DMS114 treated with DMSO at 0.1 percent for 48 hours (cell line): ENCODE results near the gene TYW1B.
"Not testable (repeated sequence)": the region's sequence is repeated elsewhere in the genome, so short reads cannot be mapped to it uniquely, and the experiment has no call there.

ENCODE experiments used
- DNase-seq: peaks from one replicate; lab custom pipeline; 2025; ENCODE audit not compliant: unreplicated experiment; lab: John Stamatoyannopoulos, UW

TYW1B gene

GRCh38 chr7:72628375-72628774 is 199.6 kb downstream of the TYW1B start:
- DNase-seq: not testable (repeated sequence)

DNA sequence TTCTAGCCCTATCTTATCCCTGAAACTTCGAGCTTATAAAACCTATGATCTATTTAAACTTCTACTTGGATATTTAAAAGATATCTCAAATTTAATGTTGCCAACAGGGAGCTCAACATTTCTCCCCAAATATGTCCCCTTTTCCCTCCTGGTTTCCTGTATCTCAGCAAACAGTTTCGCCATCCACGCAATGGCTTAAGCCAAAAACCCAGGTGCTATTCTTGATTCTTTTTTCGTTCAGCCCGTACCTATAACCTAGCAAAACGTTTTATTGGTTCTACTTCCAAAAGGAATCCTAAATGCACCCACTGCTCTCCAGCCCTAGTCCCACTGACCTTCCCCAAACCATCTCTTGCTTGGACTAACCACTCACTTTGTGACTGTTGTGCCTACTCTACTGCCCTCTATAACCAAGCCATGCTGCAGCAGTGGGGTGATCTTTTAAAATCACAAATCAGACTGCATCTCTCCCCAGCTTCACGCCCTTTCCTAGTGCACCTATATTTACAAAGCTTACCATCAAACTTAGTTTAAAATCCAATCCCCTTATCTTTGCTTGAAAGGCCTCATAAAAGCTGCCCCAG is 201.5 kb downstream of the TYW1B start:
- not testable (repeated sequence) for DNase-seq

DNA sequence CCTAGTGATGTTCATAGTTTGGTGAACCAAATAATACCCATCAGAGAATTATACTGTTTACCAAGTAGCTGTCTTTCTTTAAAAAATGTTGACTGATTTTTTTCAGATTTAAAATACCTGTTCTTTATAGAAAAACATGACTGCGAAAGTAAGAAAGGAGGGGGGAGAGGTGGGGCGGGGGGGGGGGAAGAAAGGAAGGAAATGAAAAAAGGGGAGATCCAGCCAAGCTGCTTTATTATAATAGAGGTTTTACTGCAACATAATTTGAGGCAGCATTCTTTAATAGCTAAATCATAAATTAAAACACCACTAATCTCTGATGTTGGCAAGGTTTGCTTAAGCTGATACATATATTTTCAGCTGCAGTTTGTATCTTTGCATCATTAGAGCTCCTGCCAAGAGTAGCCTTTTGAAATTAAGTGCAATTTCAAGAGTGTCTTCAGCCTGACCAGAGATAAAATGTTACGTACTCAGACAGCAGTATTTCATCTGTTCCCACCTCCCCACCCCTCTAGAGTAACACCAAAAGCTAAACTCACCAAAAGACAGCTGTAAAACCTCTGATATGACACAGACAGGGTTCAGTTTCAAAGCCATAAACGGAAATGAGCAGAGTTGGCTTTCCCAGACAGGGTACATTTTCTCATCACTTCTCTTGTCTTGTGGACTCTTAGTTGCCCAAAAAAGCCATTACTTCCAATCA is 202.1 kb downstream of the TYW1B start:
- DNase-seq: not testable (repeated sequence)

GRCh38 chr7:72622532-72622931 is 205.5 kb downstream of the TYW1B start:
- DNase-seq: no peak

GRCh38 chr7:72621761-72622187 is 206.2 kb downstream of the TYW1B start:
- not testable (repeated sequence) for DNase-seq

DNA sequence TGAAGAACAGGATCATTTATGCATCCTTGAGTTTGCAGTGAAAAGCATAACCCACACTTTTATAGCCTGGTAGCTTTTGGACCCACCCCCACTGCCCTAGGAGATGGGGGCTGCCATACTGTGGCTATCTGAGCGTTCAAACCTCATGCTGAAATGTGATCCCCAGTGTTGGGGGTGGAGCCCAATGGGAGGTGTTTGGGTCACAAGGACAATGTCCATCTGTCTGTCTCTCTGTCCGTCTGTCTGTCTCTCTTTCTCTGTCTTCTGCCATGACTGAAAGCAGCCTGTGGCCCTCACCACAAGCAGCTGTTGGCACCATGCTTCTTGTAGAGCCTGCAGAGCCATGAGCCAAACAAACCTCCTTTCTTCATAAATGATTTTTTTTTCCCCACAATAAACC is 207.1 kb downstream of the TYW1B start:
- DNase-seq: not testable (repeated sequence)

GRCh38 chr7:72618435-72619180 is 209.4 kb downstream of the TYW1B start:
- not testable (repeated sequence) for DNase-seq

DNA sequence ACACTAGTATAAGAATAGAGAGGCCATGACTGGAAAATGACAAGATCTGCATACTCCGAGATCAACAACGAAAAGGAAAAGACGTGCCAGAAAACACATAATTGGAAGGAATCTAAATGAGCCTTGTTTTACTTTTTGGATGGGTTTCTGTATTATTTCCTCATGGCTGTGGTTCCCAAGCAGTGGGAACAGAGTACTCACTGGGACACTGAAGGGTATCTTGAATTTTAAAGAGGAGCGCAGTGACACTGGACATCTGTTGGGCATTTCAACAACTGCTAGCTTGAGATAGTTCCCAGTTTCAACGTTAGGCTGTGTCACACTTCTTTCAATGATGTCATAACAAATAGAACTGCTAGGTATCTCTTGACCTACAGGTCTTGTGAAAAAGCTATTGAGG is 218.2 kb downstream of the TYW1B start:
- DNase-seq: not testable (repeated sequence)

DNA sequence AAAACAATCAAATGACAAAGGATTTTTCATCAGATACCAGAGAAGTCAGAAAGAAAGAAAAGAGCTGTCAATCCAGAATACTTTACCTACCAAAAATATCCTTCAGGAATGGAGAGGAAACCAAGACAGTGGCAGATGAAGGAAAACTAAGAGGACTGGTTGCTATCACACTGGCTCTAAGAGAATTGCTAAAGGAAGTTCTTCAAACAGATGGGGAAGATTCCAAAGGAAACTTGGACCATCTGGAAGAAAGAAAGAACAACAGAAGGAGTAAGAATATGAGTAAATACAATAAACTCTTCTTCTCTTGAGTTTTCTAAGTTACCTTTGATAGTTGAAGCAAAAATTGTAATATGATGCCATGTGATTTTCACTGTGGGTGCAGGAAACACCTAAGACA is 220.0 kb downstream of the TYW1B start:
- not testable (repeated sequence) for DNase-seq

DNA sequence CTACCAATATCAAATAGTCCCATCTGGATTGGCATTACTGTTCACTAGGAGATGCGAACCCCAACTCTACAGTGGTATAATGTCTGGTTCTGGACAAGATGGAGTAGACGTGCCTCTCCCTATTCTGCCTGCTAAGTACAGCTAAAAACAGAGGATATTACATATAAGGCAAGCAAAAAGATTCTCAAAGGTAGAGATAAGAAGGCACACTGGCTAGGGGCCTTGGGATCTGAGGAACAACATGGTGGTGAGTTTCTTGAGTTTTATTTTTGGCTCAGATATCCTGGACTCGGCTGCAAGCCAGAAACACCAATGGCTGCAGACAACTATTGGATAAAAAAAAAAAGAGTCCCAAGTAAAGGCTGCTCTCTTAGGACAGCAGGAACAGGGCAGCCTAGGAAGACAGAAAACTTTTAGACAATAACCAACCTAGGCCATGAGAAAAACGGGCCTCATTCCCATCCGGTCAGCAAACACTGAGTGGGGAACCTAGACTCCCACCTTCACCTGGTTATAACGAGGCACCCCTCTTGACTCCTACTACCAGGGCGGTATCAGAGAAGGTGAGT is 222.1 kb downstream of the TYW1B start:
- not testable (repeated sequence) for DNase-seq

DNA sequence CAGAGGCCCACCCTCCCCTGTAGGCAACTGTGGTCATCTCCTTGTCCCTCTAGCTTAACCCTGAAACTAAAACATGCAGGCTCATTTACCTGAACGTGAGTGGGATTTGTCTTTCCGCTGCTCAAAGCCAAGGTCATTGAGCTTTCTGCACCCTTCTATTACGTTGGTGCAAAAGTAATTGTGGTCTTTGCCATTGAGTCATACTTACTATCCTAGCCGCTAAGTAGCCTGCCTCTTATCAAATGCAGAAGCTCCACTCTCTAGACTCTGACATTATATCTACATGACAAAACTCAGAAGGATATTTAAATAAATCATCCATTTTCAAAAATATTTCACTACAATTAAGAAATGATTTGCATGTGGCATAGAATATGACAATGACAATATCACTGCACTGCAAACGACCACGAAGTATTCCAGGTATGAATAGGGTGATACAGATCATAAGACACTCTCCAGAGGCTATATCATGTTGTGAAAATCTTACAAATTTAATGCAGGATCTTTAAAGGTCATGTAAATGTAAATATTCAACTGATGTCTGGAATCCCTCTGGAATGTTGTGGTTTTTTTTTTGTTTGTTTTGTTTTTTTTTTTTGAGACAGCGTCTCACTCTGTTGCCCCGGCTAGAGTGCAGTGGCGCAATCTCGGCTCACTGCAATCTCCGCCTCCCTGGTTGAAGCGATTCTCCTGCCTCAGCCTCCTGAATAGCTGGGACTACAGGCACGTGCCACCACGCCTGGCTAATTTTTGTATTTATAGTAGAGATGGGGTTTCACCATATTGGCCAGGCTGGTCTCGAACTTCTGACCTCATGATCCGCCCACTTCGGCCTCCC is 223.0 kb downstream of the TYW1B start:
- not testable (repeated sequence) for DNase-seq

DNA sequence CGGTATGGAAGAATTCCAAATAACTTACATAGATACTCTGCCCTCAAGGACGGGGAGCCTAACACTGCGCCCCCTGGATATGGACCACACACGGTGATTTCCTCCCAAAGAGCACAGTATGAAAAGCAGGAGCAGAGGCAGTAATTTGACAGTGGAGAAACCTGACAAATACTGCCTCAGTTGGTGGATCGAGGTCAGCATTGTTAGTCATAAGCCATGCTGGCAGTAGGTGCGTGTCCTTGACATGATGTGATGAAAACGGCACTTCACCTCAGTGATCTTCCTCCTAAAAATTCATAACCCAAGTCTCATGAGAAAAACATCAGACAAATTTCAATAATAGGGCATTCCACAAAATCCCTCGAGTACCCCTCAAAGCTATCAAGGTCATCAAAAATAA is 224.5 kb downstream of the TYW1B start:
- DNase-seq: not testable (repeated sequence)

- DNase-seq: no peak
These were observed 224.9 kb downstream of the TYW1B start for GRCh38 chr7:72603073-72603472.

DNA sequence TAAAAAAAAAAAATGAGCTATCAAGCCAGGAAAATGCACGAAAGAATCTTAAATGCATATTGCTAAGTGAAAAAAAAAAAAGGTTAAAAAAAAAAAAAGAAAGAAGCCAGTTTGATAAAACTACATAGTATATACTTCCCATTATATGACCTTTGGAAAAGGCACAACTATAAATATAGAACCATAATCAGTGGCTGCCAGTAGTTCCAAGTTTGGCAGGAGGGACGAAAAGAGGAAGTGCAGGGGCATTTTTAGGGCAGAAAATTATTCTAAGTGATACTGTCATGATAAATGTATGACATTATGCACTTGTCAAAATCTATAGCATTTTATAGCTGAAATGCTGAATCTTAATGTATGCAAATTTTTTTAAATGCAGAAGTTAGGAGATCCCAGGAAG is 226.3 kb downstream of the TYW1B start:
- not testable (repeated sequence) for DNase-seq

DNA sequence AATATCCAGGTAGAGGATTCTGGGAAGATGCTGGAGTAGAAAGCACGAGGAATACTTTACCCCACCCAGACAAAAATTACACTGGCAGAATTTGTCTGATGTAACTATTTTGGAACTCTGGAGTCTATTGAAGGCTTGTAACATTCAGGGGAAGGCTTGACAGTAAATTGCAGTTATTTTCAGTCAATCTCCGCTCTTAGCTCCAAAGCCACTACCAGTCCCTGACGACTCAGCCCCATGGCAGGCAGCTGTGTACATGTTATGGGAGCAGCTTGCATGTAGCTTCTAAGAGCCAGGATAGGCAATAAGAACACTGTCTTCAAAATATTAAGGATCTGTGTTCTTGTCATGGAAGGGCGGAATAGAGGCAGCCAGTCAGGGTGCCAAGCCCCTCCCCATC is 238.0 kb downstream of the TYW1B start:
- DNase-seq: not testable (repeated sequence)

GRCh38 chr7:72587267-72587666 is 240.7 kb downstream of the TYW1B start:
- not testable (repeated sequence) for DNase-seq

GRCh38 chr7:72584576-72584975 is 243.4 kb downstream of the TYW1B start:
- DNase-seq: not testable (repeated sequence)

DNA sequence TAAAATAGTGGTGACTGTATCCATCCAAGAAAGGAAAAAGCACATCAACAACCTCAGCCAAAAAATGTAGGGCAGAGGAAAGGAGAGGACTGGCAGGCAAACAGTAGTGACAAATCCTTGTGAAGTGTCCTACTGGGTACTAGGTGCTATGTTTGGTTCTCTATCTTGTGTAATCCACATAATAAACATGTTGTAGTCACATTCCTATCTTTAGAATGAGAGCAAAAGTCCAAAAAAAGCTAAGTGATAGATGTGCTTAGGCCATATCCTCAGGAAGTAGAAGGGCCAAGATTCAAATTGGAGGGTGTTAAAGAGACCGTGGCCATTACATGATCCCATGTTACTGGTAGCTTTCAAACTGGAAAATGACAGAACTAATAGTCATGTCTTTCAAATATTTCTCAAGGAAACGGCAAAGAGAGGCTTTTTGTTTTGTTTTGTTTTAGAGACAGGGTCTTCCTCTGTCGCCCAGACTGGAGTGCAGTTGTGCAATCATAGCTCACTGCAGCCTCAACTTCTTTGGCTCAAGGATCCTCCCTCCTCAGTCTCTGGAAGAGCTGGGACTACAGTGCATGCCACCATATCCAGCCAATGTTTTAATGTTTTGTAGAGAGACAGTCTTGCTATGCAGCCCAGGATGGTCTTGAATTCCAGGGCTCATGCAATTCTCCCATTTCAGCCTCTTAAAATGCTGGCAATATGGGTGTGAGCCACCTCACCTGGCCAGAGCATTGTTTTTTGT is 244.2 kb downstream of the TYW1B start:
- not testable (repeated sequence) for DNase-seq

GRCh38 chr7:72580142-72580770 is 247.7 kb downstream of the TYW1B start:
- not testable (repeated sequence) for DNase-seq
